ENCODE results near the gene H6PD.

Gene H6PD

GRCh38 chr1:9202240-9202870 is 32.2 kb upstream of the H6PD start (continued):
- peak; percentile 71 for TF ChIP-seq PRDM10 (tag by site-specific recombination; IDR thresholded peaks at IDR 0.05)
- no peak for TF ChIP-seq ZNF37A (tag by site-specific recombination; IDR thresholded peaks at IDR 0.05)
- TF ChIP-seq HOXD13 (CRISPR knock-in tag; IDR thresholded peaks at IDR 0.05; ENCODE audit: borderline replicate concordance), result no peak
- no peak for TF ChIP-seq ZNF280D (tag by site-specific recombination; IDR thresholded peaks at IDR 0.05)
- no peak for TF ChIP-seq ZNF776 (tag by site-specific recombination; IDR thresholded peaks at IDR 0.05; ENCODE audit: borderline replicate concordance)
- TF ChIP-seq ZNF571 (tag by site-specific recombination; IDR thresholded peaks at IDR 0.05), result no peak
- TF ChIP-seq ZNF791 (tag by site-specific recombination; IDR thresholded peaks at IDR 0.05), result no peak
- no peak for TF ChIP-seq ZNF416 (tag by site-specific recombination; IDR thresholded peaks at IDR 0.05)
- TF ChIP-seq WT1 (tag by site-specific recombination; IDR thresholded peaks at IDR 0.05), result no peak
- TF ChIP-seq ZNF707 (tag by site-specific recombination; IDR thresholded peaks at IDR 0.05), result no peak
- no peak for TF ChIP-seq SALL2 (tag by site-specific recombination; IDR thresholded peaks at IDR 0.05; ENCODE audit: borderline replicate concordance)

GRCh38 chr1:9203511-9203982 is 31.0 kb upstream of the H6PD start:
- Histone ChIP-seq H3K4me1 (ENCODE audit: control insufficient read depth, insufficient read depth, low read length) (no peaks in the 10 kb centered on the region), H3K4me3 (ENCODE audit: low read depth, low read length) (no peak overlapping the region), H3K36me3 (ENCODE audit: control insufficient read depth in 2 of 2, insufficient read depth in 1 of 2, low read length in 2 of 2) (no peaks in the 10 kb centered on the region), H3K9me3 (ENCODE audit: control insufficient read depth, insufficient read depth, low read depth, low read length) (no peaks in the 10 kb centered on the region), H3K27ac (ENCODE audit: extremely low read depth, low read depth, low read length) (no peak overlapping the region)
- ChIA-PET POLR2A (no interaction called here), CTCF (no interaction called here)
- no peak for TF ChIP-seq ZNF792 (tag by site-specific recombination; IDR thresholded peaks at IDR 0.05)
- no peak for TF ChIP-seq ZNF311 (tag by site-specific recombination; IDR thresholded peaks at IDR 0.05; ENCODE audit: borderline replicate concordance)
- no peak for TF ChIP-seq ZNF10 (tag by site-specific recombination; IDR thresholded peaks at IDR 0.05)
- no peak for TF ChIP-seq ZNF239 (tag by site-specific recombination; IDR thresholded peaks at IDR 0.05)
- no peak for TF ChIP-seq ZSCAN30 (tag by site-specific recombination; IDR thresholded peaks at IDR 0.05)

- Histone ChIP-seq H3K27ac (ENCODE audit: extremely low read depth, low read depth, low read length) (no peak overlapping the region), H3K36me3 (ENCODE audit: control insufficient read depth in 2 of 2, insufficient read depth in 1 of 2, low read length in 2 of 2) (no peaks in the 10 kb centered on the region), H3K4me1 (ENCODE audit: control insufficient read depth, insufficient read depth, low read length) (no peaks in the 10 kb centered on the region), H3K9me3 (ENCODE audit: control insufficient read depth, insufficient read depth, low read depth, low read length) (no peaks in the 10 kb centered on the region), H3K4me3 (ENCODE audit: low read depth, low read length) (no peak overlapping the region)
- ChIA-PET CTCF (interaction anchor here (0.6 to 1.2 kb wide), 2 partner anchors 25 to 102 kb away, joined by 3 read pairs; no protein-coding TSS in a partner anchor), POLR2A (no interaction called here)
- TF ChIP-seq ZSCAN30 (tag by site-specific recombination; IDR thresholded peaks at IDR 0.05), result no peak
- TF ChIP-seq HIC1 (tag by site-specific recombination; IDR thresholded peaks at IDR 0.05), result no peak
- no peak for TF ChIP-seq ZBTB49 (tag by site-specific recombination; IDR thresholded peaks at IDR 0.05; ENCODE audit: low read depth)
- TF ChIP-seq KLF8 (tag by site-specific recombination; IDR thresholded peaks at IDR 0.05), result no peak
- no peak for TF ChIP-seq ZNF548 (tag by site-specific recombination; IDR thresholded peaks at IDR 0.05)
- no peak for TF ChIP-seq ZFP37 (tag by site-specific recombination; IDR thresholded peaks at IDR 0.05)
- TF ChIP-seq ZFHX2 (tag by site-specific recombination; conservative IDR thresholded peaks at IDR 0.05), result no peak
Observed at GRCh38 chr1:9204156-9204720, 30.3 kb upstream of the H6PD start.
